Measurements from ENCODE around the gene ATF3.
"Not testable (repeated sequence)": the region's sequence is repeated elsewhere in the genome, so short reads cannot be mapped to it uniquely, and the experiment has no call there.

ATF3 gene

DNA sequence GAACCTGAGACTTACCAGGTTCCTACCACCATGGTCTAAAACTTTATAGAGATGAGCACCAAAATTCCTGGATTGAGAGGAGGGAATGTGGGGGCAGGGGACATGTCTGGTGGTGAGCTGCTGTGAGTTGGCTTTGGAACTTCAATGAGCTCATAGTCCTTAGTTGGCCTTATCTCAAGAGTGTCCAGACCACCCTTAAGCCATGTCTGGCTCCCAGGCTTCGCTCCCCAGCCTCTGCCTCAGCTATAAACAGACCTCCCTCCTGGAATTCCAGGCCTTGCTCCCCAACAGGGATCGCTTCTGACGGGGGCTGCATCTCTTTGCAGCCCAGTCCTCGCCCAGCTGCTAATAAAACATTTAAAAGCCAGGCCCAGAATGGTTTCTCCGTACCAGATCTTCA lies 19.5 kb downstream of the ATF3 start:
- DNase-seq (ENCODE audit: low read depth): no peak

DNA sequence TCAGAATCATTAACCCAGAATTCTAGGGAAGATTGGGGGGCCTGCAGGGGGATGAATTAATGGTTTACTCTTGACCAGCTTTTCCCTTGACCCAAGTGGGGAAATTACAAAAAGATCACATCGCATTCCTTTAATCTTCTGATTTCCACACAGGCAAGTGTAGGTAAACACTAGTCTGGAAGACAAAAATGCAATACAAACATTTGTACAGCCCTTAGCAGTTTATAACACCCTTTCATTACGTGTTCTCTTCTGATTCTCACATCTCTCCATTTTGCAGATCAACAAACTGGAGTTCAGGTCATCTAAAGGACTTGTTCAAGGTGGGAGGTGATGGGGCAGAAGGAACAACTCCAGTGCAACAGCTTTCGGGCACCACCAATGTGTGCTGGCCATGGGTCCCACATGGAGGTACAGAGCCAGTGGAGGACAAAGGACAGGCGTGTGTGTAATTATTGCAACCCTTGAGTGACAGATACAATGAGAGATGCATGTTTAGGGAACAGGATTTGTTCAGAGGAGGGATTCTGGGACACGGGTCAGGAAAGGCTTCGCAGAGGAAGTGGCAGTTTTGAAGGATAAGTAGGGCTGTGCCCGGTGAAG lies 20.4 kb downstream of the ATF3 start:
- no peak for DNase-seq (ENCODE audit: low read depth)

DNA sequence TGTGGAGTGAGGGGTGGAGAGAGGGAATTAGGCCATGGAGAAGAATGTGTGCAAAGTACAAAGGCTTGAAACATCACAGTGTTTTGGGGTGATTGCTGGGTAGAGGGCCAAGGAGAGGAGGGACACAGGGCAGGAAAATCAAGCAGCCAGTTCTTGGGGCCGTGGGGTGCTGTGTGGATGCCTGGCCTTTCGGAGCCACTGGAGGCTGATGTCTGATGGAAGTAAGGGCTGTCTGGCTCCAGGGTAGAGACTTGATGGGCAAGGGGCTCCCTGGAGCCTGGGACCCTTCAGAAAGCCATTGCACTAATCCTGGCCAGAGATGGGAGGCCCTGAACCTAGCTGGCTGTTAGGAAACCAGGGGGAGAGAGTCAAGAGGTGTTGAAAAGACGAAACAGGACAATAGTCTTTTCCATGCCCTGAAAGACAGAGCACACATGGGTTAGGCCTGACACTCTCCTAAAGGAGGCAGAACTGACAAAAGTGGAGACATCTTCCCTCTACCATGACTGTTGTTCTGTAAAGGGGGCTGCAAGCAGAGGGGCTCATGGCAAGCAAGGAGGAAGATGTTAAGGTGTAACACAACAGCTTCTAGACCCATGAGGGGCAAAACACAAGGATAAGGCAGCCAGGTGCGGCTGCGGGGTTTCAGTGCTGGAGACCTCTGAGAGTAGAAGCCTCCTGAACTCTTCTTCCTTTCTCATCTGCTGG lies 21.0 kb downstream of the ATF3 start:
- no peak for DNase-seq (ENCODE audit: low read depth)

DNA sequence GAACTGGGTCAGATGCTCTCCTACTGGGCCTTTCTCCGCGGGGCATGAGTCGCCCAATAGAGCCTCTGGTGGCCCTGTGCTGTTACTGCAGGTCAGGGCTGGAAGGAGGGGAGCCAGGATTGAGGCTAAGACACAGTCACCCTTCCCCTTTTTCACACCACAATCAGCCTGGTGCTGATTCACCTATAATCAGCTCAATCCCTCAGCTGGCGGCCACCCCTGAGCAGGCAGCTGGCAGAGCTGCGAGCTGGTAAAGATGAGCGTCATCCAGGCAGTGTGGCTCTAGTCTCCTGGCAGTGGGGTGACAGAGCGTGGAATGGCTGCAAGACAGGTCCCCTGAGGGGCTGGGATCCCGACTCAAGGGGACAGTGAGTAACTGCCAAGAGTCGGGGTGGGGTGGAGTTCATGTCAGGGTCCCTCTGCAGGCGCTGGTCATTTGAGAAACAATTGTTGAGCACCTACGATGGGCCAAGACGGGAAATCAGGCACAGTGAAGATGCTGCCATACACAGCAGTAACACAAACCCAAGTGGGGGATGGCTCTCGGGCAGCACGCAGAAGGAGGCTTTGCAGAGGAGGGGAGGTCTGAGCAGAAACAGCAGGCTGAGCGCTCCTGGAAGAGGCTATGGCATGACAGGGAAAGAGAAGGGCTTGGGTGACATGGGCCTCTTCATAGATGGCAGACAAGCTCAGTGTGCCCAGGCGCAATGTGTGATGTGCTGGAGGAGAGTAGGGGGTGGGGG lies 21.8 kb downstream of the ATF3 start:
- no peak for DNase-seq (ENCODE audit: low read depth)

DNA sequence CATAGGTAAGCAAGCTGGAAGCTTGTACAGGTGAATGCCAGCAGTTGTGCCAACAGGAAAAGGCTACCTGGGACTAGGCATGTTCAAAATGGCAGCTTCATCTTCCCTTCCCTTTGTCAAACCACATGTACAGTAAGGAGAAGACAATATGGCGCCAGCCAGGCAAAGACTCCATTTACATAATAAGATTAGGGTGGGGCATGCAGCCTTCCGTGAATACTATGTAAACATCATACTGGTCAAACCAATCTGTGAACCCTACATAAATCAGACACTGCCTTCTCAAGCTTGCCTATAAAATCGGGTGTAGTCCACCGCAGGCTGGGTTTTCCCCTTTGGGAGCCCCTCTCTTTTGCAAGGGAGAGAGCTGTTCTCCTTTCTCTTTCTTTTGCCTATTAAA lies 24.6 kb downstream of the ATF3 start:
- no peak for DNase-seq (ENCODE audit: low read depth)

DNA sequence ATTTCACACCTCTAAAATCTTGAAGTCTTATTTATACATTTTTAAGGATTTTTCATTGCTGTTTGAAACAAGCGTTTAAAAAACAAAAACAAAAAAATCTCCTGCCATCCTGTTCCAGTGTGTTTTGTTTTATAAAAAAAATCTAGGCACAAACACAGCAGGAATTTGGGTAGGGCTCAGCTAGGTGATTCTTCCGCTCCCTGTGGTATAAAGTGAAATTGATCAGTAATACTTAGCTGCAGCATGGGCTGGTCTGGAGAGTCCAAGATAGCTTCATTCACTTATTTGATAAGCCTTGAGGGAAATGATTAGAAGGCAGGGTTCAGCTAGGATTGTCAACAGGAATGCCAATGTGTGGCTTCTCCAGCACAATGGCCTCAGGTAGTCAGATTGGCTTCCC lies 25.7 kb downstream of the ATF3 start:
- DNase-seq (ENCODE audit: low read depth): no peak

DNA sequence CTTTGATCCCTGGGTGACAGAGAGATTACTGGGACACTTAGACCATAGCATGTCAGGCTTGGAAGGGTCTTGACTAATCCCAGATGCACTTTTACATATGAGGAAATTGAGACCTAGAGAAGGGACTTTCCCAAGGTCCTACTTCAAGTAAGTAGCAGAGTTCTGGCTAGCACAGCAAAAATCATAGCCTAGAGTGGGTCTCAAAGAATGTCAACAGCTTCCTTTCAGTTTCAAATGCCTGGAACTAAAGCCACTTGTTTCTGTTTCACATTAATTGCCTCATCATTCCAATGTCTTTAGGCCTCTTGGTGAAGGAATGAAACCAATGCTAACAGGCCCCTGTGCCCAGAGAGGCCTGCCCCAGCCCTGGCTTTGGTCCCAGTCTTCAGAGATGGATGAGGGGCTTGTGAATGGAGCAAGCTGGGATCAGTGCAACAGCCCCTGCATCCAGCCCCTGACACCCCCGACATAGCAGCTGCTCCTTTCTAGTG lies 26.6 kb downstream of the ATF3 start:
- DNase-seq (ENCODE audit: low read depth): no peak

DNA sequence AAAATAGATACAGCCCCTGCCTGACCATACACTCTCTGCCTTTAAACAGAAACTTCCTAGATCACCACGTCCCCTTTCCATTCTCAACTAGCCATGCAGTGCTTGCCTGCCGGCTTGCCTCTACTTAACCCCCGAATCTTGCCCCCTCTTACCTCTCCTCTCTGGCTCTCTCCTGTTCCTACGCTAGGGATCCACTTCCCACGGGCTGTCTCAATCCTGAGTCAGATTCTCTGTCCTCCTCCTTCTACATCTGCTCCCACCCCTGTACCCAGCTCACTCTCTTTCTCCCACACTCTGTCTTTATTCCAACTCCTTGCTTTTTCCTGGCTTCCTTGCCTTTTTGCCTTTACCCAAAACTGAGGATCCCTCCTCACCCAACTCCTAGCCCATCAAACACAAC lies 29.3 kb downstream of the ATF3 start:
- DNase-seq (ENCODE audit: low read depth): no peak

DNA sequence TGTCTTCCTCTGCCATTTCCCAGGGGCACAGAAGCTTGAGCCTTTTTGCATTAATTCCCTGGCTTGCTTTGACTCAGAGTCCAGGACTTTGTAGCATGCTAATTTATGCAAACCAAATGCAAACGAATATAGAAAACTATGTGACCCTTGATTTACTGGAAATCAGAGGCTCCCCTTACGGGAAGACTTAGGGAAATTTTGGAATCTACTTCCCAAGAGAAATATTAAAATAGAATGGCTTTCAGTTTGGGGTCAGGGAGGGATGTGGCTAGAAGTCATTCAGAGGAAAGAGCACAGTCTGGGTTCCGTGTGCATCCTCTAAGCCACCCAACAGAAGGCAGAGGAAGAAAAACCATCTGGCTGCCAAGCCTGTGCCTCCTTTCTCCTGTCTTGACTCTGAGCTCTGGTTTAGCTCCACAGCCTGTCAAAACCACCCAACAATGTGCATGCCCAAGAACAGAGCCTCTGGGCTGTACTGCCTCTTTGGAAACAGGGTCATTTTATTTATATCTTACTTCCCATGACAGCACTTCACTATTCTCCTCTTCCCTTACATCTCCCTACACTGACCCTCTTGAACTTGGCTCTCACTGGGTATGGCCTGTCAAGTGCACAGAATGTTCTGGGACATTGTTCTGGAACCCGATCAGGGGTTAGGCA lies 30.1 kb downstream of the ATF3 start:
- DNase-seq (ENCODE audit: low read depth): no peak

DNA sequence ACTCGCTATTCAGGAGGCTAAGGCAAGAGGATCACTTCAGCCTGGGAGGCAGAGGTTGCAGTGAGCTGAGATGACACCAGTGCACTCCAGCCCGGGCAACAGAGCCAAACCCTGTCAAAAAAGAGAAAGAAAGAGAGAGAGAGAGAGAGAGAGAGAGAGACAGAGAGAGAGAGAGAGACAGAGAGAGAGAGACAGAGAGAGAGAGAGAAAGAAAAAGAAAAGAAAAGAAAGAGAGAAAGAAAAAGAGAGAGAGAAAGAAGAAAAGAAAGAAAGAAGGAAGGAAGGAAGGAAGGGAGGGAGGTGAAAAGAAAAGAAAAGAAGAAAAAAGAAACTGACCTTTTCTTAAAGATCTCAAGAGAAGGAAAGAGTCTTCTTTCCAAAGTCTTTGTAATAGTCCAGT lies 31.0 kb downstream of the ATF3 start:
- DNase-seq (ENCODE audit: low read depth): not testable (repeated sequence)

DNA sequence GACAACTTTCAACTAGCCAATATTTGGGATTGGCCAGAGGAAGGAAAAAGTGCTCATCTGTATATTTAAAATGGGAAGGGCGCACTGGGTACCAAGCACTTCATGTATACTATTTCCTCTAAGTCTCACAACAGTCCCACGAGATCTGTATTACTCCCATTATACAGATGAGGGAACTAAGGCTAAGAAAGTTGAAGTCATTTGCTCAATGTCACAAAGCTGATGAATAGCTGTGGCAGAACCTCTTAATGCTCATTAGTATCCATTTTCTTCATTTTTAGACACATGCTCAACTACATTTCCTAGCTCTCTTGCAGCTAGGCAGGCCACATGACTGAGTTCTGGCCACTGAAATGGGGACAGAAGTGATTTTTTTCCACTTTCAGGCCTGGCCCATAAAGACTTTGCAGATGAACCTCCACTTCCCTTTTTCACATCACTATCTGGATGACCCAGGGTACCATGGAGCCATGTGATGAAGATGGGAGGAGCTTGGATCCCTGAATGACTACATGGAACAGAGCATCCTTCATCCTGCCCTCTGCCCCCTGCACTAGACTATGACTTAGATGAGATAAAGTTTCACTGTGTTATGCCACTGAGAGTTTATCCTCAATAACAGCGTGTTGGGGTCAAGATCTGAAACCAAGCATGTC lies 31.8 kb downstream of the ATF3 start:
- no peak for DNase-seq (ENCODE audit: low read depth)

DNA sequence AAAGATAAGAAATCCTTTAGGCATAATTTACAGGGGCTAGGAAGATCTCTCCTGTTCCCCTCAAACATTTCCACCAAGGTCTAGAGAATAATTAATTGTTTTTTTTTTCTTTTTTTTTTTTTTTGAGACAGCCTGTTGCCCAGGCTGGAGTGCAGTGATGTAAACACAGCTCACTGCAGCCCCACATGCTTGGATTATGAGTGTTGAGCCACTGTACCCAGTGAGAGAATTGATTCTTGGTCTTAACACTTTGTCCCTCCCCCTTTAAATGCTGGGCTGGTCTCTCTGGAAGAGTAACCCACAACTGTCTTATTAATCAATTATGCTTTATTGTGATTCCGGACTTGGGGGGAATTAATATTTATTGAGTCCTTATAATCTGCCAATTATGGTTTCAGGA lies 33.4 kb downstream of the ATF3 start:
- no peak for DNase-seq (ENCODE audit: low read depth)

DNA sequence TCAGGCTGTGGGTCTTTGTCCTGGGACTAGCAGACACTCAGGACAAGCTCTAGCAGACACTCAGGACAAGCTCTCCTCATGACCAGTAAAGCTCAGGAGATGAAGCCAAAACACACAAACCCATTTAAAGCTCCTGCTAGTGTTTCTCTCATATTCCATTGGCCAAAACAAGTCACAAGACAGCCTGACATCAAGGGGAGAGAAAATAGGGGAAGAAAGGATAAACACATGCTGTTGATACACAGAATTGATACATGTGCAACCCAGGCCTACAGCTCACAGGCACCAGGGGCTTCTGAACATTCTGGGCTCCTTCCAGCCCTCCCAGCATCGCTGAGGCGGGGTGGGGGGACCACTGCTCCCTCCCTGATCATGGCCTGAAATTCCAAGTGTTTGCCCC lies 35.3 kb downstream of the ATF3 start:
- no peak for DNase-seq (ENCODE audit: low read depth)

DNA sequence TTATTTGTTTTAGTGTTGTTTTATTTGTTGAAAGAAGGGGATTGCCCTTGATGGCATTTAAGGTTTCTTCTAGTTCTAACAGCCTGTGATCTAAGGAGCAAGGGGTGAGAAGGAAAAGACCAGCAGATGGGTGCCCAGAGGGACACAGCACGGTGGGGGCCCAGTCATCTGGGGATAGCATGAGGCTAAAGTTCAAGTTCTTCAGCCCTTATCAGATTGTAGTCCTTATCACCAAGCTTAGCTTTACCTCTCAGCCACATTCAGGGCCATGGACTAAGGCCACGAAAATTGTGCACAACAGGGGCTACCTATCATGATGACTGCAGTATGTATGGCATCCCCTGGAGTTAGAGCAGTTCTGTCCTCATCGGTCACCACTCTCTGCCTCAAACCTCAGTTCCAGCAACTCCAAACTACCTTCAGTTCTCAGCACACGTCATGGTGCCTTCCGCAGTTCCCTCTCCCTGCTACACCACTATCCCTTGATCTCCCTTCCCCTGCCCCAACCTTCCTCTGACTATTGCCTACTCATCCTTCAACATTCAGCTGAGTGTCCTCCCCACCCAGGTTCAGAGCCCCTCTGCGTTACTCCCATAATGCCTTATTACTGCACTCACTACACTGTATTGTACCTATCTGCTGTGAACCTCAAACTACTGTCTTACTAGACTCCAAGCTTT lies 36.4 kb downstream of the ATF3 start:
- no peak for DNase-seq (ENCODE audit: low read depth)

DNA sequence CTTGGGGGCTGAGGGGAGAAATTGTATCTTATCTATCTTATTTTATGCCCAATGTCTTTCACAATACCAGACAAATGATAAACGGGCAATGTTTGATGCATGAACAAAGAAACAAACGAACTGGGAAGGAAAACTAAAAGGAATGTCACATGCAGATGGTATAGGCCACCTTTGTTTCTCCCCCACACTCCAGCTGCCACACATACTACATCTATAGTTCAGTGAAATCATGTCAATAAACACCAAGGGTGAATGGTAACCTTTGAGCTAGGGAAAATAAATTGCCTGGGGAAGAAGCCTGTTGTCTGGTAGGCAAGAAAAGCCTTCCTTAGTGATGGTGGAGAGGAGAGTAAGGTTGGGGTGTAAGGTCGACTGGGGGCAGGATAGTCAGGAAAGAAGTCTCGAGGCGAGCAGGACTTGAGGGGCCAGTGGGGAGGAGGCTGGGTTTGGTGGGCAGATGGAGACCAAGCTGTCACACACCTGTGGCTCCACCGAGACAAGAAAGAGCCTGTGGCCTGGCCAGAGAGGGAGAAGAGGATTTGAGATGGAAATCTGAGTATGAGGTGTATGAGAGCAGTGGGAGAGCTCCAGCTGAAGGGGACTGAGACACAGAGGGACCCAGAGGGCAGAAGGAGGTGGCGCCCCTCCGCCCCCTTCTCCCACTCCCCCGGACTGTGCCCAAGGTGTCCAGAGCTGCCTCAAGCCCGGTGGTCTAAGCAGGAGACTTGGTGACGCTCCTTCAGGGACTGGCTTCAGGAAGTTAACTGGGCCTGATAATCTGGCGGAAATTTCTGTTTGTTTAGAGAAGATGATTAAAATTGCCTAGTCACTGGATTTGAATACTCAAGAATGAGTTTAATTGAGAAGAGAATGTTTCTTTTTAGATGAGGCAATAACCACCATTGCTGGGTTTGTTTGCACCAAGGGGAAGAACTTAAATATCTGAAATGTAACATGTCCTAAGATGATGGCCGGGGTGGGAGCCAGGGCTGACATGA lies 37.3 kb downstream of the ATF3 start:
- no peak for DNase-seq (ENCODE audit: low read depth)

DNA sequence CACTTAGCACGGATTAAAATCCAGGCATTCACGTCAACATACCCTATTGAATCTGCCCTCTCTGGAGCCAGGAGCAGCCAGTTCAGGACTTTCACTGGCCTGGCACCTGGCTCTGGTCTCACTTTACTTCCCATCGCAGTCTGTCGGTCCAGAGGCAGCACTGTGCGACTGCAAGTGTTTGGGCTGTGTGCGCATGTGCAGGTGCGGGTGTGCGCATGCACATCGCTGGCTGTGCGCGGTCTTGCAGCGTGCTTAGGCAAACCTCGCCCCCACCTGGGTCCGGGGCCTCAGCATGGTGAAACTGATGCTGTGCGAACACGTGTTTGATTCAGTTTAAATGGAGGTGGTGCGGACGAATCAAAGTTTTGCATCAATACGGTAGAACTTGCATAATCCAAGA lies 38.0 kb downstream of the ATF3 start:
- no peak for DNase-seq (ENCODE audit: low read depth)

DNA sequence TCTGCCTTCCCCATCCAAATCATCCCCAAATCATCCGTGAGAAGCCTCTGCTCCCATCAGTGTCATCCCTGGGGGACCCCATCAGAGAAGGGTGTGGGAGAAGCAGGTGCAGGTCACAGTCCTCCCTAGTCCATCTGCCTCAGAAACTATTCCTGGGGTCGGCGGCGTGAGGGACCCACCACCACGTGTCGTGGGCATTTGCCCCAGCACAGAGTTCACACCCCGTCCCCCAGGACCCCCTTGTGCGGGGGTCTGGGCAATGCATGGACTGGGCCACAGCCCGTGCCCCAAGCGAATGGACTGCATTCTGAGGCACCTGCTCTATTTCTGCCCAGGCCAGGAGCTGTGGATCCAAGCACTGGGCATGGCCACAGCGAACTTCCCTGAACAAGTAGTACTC lies 38.4 kb downstream of the ATF3 start:
- no peak for DNase-seq (ENCODE audit: low read depth)

DNA sequence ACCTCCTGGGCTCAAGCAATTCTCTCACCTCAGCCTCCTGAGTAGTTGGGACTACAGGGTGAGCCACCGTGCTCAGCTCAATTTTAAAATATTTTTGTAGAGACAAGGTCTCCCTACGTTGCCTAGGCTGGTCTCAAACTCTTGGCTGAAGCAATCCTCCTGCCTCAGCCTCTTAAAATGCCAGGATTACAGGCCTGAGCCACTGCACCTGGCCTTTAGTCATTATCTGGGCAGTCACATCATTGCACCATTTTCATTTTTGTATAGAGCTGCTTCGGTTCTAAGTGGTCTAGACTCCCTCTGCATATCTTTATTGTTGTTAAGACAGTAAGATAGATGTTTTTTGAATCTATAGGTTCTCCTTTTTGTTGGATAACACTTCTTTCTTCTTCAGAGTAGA lies 39.9 kb downstream of the ATF3 start:
- no peak for DNase-seq (ENCODE audit: low read depth)

DNA sequence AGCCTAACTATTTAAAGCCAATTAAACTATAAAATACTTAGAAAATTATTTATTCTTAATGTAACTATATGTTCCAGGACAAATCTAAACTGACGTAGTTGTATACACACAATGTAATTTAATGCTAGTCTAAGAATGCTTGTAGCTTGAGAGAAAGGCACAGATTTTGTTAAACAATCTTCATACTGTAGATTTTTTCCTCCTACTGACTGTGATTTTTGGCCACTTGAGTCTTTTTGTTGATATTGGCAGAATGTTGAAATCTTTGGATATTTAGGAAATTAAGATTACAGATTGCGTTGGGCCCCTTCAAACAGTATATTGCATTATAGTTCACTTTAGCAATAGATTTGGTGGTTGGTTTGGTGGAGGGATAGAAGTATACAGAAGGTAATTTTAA lies 40.5 kb downstream of the ATF3 start:
- DNase-seq (ENCODE audit: low read depth): no peak

DNA sequence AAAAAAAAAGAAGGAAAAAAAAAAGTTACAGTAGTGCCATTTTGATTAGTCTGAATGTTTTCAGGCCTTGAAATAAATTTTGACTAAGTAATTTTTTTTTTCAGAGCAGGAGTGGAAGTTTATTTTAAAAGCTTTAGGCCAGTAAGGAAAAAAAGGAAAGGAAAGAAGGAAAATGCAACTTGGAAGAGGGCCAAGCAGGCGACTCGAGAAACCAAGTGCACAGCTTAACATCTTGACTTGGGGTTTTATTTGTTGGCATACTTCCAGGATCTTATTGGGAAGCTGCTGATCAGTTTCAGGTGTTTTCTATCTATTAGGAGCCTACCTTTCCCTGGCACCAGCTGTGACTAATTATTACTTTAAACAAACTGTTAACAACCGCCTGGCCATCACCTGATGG lies 41.7 kb downstream of the ATF3 start:
- no peak for DNase-seq (ENCODE audit: low read depth)

Data from HS-27A (cell line).